Brain microvascular endothelial cell (primary cell): ENCODE results near the gene H6PD.

Experiments used
- DNase-seq: peaks from one replicate; pipeline ENCODE4 v3.0.0-alpha.2; 2020
- H3K27ac ChIP-seq: fragments of 250-450 bp; sonication (Bioruptor Pico); 2 replicates; pipeline ENCODE4 v1.5.1; 2020; ENCODE audit warnings: mild to moderate bottlenecking, moderate library complexity
- H3K27me3 ChIP-seq: fragments of 250-450 bp; sonication (Bioruptor Pico); replicated peaks from 2 replicates; pipeline ENCODE4 v1.5.1; 2020; ENCODE audit warnings: mild to moderate bottlenecking
- H3K36me3 ChIP-seq: fragments of 250-450 bp; sonication (Bioruptor Pico); replicated peaks from 2 replicates; pipeline ENCODE4 v1.5.1; 2020; ENCODE audit warnings: mild to moderate bottlenecking
- H3K4me3 ChIP-seq: 2 replicates; pipeline ENCODE4 v1.5.1; 2011; ENCODE audit warnings: low read depth, mild to moderate bottlenecking, control low read depth, low read length, moderate library complexity
- in situ Hi-C: cut with HindIII; loops from 2 replicates; pipeline ENCODE4 v1.10.0; 2017; ENCODE audit warnings: low sequenced_read_pairs, low pct_ligation_motif_present
- TF ChIP-seq, protein P1 (sequence below): IDR thresholded peaks from 2 replicates; pipeline ENCODE4 v1.5.1; 2011; ENCODE audit warnings: low read depth, mild to moderate bottlenecking, moderate library complexity, low read length, control low read depth, inconsistent platforms; ENCODE audit errors: missing control alignments

The H6PD gene

DNA sequence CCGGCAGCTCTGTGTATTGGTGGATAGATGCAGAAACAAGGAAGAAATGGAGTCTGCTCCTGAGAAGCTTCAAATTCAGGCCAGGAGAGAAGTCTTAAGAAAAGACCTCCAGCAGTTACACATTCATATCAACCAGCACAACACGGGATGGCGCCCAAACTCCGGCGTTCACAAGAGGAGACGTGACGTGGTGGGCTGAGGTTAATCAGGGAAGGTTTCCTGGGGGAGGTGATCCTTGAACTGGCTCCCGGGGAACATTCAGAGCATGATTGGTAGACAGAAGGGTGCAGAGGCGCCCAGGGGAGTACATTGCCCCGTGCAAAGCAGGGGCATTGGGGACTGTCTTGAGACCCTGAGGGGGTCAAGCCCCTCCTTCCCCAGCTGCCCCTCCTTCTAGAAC is 30.5 kb downstream of the H6PD start:
- TF ChIP-seq, protein P1, sequence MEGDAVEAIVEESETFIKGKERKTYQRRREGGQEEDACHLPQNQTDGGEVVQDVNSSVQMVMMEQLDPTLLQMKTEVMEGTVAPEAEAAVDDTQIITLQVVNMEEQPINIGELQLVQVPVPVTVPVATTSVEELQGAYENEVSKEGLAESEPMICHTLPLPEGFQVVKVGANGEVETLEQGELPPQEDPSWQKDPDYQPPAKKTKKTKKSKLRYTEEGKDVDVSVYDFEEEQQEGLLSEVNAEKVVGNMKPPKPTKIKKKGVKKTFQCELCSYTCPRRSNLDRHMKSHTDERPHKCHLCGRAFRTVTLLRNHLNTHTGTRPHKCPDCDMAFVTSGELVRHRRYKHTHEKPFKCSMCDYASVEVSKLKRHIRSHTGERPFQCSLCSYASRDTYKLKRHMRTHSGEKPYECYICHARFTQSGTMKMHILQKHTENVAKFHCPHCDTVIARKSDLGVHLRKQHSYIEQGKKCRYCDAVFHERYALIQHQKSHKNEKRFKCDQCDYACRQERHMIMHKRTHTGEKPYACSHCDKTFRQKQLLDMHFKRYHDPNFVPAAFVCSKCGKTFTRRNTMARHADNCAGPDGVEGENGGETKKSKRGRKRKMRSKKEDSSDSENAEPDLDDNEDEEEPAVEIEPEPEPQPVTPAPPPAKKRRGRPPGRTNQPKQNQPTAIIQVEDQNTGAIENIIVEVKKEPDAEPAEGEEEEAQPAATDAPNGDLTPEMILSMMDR, result no peak
- peaks cover 4% of the 10 kb centered on the region for H3K36me3 ChIP-seq
- in situ Hi-C loops, result no loop called here
- H3K4me3 ChIP-seq, result no peak overlapping the region
- no peak for DNase-seq
- no peak overlapping the region for H3K27ac ChIP-seq
- H3K27me3 ChIP-seq, result no peaks in the 10 kb centered on the region

DNA sequence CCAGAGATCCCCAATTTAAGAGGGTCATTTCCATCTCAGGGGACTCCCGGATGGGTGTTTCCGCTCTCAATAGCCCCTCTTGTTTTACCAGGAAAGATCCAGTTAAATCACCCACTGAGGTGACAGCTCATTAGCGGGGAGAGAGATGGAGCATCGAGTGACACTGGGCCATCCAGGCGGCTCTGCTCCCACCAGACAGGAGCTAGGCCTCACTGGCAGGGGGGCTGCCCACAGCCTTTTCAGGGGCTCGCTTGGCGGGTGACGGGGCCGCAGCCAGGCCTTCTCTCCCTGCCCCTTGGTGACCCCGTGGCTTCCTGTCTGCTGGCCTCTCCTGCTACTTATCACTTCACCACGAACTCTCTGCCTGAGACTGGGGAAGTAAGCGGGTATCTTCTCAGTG is 31.4 kb downstream of the H6PD start:
- H3K36me3 ChIP-seq, result peaks cover 4% of the 10 kb centered on the region
- no peaks in the 10 kb centered on the region for H3K27me3 ChIP-seq
- no peak overlapping the region for H3K27ac ChIP-seq
- no peak overlapping the region for H3K4me3 ChIP-seq
- DNase-seq, result no peak
- in situ Hi-C loops, result no loop called here
- TF ChIP-seq, protein P1, result no peak

DNA sequence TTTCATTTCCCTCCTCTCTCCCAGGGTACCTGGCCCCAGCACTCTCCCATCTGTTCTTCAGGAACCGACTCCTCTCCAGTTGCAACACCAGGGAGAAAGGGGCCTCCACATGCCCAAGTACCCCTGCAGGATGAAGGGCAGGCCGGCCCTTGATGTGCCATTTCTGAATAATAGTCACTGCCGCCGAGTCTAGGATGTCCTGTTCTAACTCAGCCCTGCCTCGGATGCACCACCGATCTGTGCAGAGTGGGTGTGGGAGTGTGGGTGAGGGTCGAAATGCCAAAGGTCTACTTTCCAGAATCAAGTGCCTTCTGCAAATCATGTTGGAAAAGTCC is 32.7 kb downstream of the H6PD start:
- Histone ChIP-seq H3K36me3 (peaks cover 4% of the 10 kb centered on the region), H3K27ac (no peak overlapping the region), H3K4me3 (no peak overlapping the region), H3K27me3 (no peaks in the 10 kb centered on the region)
- TF ChIP-seq, protein P1, result no peak
- no peak for DNase-seq
- in situ Hi-C loops, result no loop called here

DNA sequence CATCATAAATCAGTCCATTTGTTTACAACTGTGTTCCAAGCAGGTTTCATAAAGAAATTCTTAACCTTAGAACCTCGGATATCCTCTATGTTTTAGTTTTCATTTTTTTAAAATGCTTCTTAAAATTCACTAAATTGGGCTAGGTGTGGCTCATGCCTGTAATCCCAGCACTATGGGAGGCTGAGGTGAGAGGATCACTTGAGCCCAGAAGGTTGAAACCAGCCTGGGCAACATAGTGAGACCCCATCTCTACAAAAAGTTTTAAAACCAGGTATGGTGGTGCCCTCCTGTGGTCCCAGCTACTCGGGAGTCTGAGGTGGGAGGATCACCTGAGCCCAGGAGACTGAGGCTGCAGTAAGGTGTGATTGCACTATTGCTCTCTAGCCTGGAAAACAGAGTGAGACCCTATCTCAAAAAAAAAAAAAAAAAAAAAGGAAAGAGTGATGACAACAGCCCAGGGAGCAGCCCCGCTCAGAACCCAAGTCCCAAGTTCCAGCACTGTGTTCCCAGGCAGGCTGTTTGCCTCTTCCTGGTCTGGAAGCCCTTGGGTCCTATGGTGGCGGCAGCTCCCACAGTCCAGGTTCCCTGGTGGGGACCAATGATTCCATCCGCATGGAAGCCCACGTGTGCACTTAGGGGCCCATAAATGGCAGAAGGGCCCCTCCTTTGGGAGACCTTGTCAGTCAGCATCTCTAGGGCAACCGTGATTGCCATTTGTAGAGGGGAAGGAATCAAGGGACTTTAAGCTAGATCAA is 33.4 kb downstream of the H6PD start:
- TF ChIP-seq, protein P1, result no peak
- in situ Hi-C loops, result no loop called here
- H3K27me3 ChIP-seq, result no peaks in the 10 kb centered on the region
- DNase-seq, result no peak
- H3K4me3 ChIP-seq, result no peak overlapping the region
- H3K27ac ChIP-seq, result no peak overlapping the region
- H3K36me3 ChIP-seq, result peaks cover 4% of the 10 kb centered on the region

DNA sequence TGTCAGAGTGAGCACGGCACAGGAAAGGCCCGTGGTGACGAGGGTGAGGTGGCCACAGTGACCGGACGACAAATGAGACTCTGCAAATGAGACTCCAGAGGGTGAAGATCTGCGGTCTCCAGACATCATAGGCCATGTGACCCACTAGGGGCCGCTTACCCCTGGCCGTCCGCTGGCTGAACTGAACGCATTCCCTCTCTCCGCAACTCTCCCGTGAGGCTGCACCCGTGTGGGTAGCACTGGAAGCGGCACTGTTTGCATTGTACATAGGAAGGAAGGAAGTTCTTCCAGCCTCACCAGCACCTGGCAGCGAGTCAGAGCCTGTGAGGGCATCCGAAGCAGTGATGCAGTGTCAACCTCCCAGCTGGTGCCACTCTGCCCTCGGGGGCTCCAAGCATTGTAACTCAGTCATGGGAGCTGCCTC is 34.5 kb downstream of the H6PD start:
- no peaks in the 10 kb centered on the region for H3K27me3 ChIP-seq
- no peak overlapping the region for H3K27ac ChIP-seq
- in situ Hi-C loops, result no loop called here
- peaks cover 4% of the 10 kb centered on the region for H3K36me3 ChIP-seq
- H3K4me3 ChIP-seq, result no peak overlapping the region
- DNase-seq, result no peak
- TF ChIP-seq, protein P1, result no peak

DNA sequence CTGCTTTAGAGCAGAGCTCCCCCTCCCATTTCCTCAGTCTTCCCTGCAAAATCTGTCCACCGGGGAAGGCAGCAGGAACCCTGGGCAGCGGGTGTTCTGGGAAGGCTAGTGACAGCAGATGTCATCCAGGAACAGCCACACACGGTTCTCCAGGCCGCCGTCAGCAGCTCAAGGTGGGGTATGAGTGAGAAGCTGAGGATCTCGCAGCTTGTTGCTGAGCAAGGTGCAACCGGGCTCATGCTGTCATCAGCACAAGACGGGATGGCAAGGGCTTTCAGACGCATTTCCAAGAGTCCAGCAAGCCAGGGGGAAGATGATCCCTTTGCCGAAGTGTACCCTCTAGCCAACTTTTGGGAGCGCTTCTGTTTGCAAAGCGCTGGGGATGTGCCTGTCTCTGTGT is 35.1 kb downstream of the H6PD start:
- H3K27ac ChIP-seq, result no peak overlapping the region
- in situ Hi-C loops, result no loop called here
- peaks cover under 1% of the 10 kb centered on the region for H3K36me3 ChIP-seq
- DNase-seq, result no peak
- no peaks in the 10 kb centered on the region for H3K27me3 ChIP-seq
- TF ChIP-seq, protein P1, result no peak
- H3K4me3 ChIP-seq, result no peak overlapping the region
